Epithelial cell of proximal tubule (primary cell): ENCODE measurements around the gene TOMM40. TPM values are rescaled to one million over a fixed set of nuclear protein-coding genes. Genes with fewer than 3 reads are reported as not detected.

Source experiments
- DNase-seq: peaks from one replicate; pipeline ENCODE4 v3.0.0-alpha.2; 2011; ENCODE audit warnings: low read depth
- H3K4me3 ChIP-seq: 2 replicates; pipeline ENCODE4 v1.5.1; 2011; ENCODE audit warnings: low read depth, mild to moderate bottlenecking, low read length
- CTCF ChIP-seq: conservative IDR thresholded peaks from 2 replicates; pipeline ENCODE4 v1.5.1; 2012; ENCODE audit warnings: low read depth, mild to moderate bottlenecking, low read length
- total RNA-seq: library from RNA; depleted of rRNA; stranded (reverse); fragments of >200 nt; gene quantifications from 2 replicates; pipeline ENCODE4 v1.2.3, GENCODE V29; 2015

The TOMM40 gene
- total RNA-seq, 1 donor from 2014 or later = 99.1 TPM

- TF ChIP-seq CTCF = no peak
- DNase-seq = no peak
- H3K4me3 ChIP-seq = no peak within 1 kb of the TSS
Measured at GRCh38 chr19:44942067-44942571, 51.1 kb downstream of the TOMM40 start, which contains the start of gene APOC4. Gene APOC4, plus strand, starts transcription at chr19:44942237. Its CDS starts 41 bp downstream, at chr19:44942278.

GRCh38 chr19:44943801-44944249, 52.8 kb downstream of the TOMM40 start:
- no peak overlapping the region for H3K4me3 ChIP-seq
- no peak for DNase-seq
- TF ChIP-seq CTCF = no peak

GRCh38 chr19:44947041-44947581, 56.1 kb downstream of the TOMM40 start:
- DNase-seq = no peak
- TF ChIP-seq CTCF = no peak
- H3K4me3 ChIP-seq = no peak overlapping the region

- H3K4me3 ChIP-seq = no peak overlapping the region
- TF ChIP-seq CTCF = no peak
Measured at GRCh38 chr19:44948237-44948636, 57.2 kb downstream of the TOMM40 start.

GRCh38 chr19:44948763-44949374, 57.8 kb downstream of the TOMM40 start:
- no peak for DNase-seq
- no peak for TF ChIP-seq CTCF
- no peak overlapping the region for H3K4me3 ChIP-seq

More at GRCh38 chr19:44948237-44948636, 57.2 kb downstream of the TOMM40 start:
- DNase-seq = no peak

GRCh38 chr19:44949550-44949949, 58.5 kb downstream of the TOMM40 start:
- H3K4me3 ChIP-seq = no peak overlapping the region
- TF ChIP-seq CTCF = no peak

More at GRCh38 chr19:44949550-44949949, 58.5 kb downstream of the TOMM40 start:
- DNase-seq = no peak
